Uterus (tissue), 2 donors: ENCODE data around the gene MISP.

Source experiments
- POLR2A ChIP-seq, 2 donors: fragments of 450-650 bp; IDR thresholded peaks; one replicate each; pipeline ENCODE4 v1.6.1; 2016; ENCODE audit warnings: antibody characterized with exemption in 2 of 2, mild to moderate bottlenecking in 1 of 2, moderate library complexity in 1 of 2
- TF ChIP-seq, protein P1 (sequence below), 4 experiments: fragments of 200-600 bp in 2 of 4; fragments of 450-650 bp in 2 of 4; sonication (generic) in 2 of 4; IDR thresholded peaks; one replicate each; pipeline ENCODE4 v1.5.1; 2016 to 2019; ENCODE audit warnings: antibody characterized with exemption in 4 of 4, mild to moderate bottlenecking in 2 of 4, moderate library complexity in 1 of 4

GRCh38 chr19:788686-788982 lies 37.7 kb downstream of the MISP start:
- TF ChIP-seq, protein P1, sequence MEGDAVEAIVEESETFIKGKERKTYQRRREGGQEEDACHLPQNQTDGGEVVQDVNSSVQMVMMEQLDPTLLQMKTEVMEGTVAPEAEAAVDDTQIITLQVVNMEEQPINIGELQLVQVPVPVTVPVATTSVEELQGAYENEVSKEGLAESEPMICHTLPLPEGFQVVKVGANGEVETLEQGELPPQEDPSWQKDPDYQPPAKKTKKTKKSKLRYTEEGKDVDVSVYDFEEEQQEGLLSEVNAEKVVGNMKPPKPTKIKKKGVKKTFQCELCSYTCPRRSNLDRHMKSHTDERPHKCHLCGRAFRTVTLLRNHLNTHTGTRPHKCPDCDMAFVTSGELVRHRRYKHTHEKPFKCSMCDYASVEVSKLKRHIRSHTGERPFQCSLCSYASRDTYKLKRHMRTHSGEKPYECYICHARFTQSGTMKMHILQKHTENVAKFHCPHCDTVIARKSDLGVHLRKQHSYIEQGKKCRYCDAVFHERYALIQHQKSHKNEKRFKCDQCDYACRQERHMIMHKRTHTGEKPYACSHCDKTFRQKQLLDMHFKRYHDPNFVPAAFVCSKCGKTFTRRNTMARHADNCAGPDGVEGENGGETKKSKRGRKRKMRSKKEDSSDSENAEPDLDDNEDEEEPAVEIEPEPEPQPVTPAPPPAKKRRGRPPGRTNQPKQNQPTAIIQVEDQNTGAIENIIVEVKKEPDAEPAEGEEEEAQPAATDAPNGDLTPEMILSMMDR (IDR thresholded peaks at IDR 0.05), result no peak
- no peak for TF ChIP-seq POLR2A (IDR thresholded peaks at IDR 0.05)
